Effector CD8-positive, alpha-beta T cell (primary cell): Measurements from ENCODE around the gene CYP1A2.
"Not testable (repeated sequence)": the region's sequence is repeated elsewhere in the genome, so short reads cannot be mapped to it uniquely, and the experiment has no call there.

Source experiments
- DNase-seq: peaks from one replicate; lab custom pipeline; 2025; lab: John Stamatoyannopoulos, UW

The CYP1A2 gene

DNA sequence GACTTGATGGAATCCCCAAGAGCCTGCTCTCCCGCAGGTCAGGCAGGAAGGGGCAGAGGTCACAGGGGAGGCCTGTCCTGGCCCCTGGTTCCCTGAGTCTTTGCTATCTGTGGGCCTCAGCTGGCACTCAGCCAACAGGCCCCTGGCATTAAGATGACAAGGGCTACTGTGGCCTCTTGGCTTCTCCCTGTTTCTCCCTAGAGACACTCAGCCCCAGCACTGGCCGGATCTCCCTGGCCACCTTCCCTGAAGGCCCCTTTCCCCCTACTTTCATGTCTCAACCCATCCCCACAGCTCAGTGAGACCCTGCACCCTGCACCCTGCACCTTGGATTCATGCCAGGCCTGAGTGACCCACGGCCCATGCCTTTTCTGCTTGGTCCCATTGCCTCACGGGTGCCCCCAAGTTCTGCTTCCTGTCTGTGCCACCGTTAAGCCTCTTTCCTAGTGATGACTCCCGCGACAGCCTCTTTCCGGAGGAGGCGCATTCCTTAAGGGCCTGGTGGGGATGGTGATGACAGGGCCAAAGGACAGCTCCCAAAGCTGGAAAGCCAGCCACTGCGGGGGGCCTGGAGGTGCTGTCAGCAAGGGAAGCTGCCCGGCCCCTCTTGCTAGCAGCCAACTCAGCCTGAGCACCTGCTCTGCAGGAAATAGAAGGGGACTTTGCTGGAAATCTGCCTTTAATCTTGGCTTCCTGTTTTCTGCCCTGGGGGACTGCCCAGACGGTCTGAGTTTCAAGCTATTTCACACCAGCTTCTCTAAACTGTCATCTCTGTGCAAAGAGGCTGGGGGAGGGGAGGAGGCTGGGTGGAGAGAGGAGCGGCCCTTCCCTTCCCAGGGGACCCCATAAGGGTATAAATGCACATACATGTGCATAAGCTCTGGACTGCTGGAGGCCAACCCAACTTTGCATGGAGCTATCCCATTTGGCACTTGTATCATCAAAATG lies 28.4 kb downstream of the CYP1A2 start:
- DNase-seq, result peak; percentile 42

GRCh38 chr15:74777769-74778598 lies 29.3 kb downstream of the CYP1A2 start:
- no peak for DNase-seq

GRCh38 chr15:74778599-74778970 lies 29.9 kb downstream of the CYP1A2 start:
- DNase-seq, result no peak

DNA sequence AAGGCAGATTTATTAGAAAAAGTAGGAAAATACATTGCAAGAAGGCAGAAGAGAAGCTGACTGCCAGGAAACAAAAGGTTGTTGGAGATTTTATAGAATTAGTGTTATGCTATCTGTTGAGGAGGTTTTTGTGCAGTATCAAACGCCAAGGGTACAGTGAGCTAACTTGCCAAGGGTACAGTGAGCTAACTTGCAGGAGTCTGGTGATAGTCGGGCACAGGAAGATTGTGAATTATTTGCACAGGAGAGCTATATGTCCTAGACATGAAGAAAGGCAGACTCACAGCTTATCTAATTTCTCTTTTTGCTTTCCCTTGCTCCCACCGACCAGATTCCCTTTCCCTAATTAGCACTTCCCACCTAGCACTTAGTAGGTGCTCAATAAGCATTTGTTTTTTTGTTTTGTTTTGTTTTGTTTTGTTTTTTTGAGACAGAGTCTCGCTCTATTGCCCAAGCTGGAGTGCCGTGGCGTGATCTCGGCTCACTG lies 30.6 kb downstream of the CYP1A2 start:
- DNase-seq, result no peak

DNA sequence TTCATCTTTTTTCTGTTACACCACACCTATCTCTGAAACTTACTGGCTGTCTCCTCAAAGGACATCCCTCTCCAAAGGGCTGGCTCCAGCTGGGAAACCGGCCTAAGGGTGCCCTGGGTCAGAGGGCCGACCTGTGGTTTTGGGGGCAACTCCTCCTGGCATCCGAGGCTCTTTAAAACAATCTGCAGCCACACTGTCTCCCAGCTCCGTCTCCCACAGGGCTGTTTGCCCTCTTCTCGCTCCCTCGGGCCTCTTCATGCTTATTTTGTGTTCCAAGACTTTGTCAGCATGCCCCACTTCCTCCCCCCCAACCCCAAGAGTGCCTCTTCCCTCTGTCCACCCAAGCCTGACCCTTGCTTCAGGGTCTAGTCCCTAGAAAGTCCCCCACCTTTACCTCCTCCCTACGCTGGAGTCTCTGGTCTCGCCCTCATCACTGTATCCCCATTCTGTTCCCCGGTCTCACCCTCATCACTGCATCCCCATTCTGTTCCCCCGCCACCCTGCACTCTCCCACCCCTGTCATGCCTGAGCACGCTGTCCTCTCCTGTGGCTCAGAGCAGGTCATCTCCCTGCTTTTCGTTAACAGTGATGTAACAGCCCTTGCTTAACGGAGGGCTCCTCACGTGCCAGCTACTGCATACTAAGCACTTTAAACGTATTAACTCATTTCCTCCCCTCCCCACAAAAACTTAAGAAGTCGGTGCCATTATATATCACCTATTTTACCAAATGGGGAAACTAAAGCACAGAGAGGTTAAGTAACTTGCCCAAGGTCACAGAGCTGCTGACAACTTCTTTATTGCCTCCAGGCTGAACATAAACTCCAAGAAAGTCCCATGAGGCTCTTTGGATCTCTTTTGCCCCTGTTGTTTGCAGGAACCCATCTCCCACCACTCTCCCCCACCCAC lies 32.1 kb downstream of the CYP1A2 start:
- no peak for DNase-seq

GRCh38 chr15:74781431-74782258 lies 33.0 kb downstream of the CYP1A2 start, which contains the start of gene CSK:
Gene CSK (plus strand): TSS chr15:74782080. CDS start chr15:74798298, 16,218 bp downstream.
- peak; percentile 71 for DNase-seq

DNA sequence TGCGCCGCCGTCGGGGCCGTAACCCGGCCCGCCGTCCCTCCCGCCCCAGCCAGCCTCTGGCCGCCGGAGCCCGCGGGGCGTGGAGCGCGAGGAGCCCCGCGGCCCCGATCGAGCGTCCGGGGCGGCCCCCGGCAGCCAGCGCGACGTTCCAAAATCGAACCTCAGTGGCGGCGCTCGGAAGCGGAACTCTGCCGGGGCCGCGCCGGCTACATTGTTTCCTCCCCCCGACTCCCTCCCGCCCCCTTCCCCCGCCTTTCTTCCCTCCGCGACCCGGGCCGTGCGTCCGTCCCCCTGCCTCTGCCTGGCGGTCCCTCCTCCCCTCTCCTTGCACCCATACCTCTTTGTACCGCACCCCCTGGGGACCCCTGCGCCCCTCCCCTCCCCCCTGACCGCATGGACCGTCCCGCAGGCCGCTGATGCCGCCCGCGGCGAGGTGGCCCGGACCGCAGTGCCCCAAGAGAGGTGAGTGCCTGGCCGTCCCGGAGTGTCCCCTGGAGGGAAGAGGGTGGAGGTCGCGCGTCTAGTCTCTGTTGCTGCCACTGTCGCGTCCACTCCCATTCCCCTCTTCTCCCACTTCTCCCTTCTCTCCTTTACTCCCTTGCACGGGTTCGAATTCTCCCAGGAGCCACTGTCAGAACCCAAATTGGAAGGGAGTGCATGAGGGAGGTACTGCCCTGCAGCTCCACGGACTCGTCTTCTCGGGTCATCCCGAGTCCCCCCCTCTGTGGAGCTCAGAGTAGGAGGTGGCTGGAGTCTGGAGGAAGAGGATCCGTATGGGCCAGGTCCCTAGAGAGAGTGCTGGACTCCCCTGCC lies 33.8 kb downstream of the CYP1A2 start:
- peak; percentile 47 for DNase-seq

GRCh38 chr15:74783072-74783807 lies 34.6 kb downstream of the CYP1A2 start:
- DNase-seq, result no peak

- DNase-seq, result no peak
These were observed 35.1 kb downstream of the CYP1A2 start for GRCh38 chr15:74783808-74784175.

GRCh38 chr15:74784426-74785193 lies 36.0 kb downstream of the CYP1A2 start:
- DNase-seq, result no peak

GRCh38 chr15:74785194-74786032 lies 36.8 kb downstream of the CYP1A2 start:
- no peak for DNase-seq

DNA sequence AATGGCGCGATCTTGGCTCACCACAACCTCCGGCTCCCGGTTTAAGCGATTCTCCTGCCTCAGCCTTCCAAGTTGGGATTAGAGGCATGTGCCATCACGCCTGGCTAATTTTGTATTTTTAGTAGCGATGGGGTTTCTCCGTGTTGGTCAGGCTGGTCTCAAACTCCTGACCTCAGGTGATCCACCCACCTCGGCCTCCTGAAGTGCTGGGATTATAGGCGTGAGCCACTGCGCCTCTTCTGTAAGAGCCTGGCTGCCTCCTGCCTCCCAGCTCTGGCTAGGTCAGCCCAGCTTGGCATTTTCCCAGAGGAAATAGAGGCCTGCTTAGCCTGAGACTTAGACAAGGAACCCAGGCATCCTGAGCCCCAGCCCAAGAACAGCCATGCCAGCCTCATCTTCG lies 37.4 kb downstream of the CYP1A2 start:
- DNase-seq, result not testable (repeated sequence)

DNA sequence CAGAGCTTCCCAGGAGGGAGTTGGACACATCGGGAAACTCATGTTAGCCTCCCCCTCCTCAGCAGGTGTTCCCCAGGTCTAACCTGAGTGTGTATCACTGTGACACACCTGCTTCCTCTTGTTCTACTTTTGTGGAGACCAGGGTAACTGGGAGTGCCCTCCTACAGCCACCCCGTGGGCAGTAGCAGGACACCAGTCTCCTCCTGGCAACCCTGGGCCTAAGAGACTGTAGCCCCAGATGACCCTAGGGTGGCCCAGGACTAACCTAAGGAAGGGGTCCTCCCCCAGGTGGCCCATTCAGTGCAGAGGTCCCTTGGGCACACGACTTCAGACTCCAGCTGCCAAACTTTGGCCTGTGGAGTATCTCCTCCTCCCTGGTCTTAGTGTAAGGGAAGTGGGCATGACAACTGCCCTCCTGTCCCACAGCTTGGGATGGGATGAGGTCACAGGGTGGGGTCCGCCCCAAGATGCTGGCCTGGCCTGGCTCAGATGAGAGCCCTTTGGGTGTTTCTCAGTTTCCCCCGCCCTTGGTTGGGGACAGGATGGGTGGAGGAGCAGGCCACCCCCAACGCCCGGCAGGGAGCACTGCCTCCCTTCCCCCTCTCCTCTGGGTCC lies 38.0 kb downstream of the CYP1A2 start:
- no peak for DNase-seq

- peak; percentile 81 for DNase-seq
These were observed 38.8 kb downstream of the CYP1A2 start for GRCh38 chr15:74787251-74788041.

- DNase-seq, result no peak
These were observed 39.5 kb downstream of the CYP1A2 start for GRCh38 chr15:74788042-74788682.
